ENCODE measurements around the gene ACTL6B. TPM values are rescaled to one million over a fixed set of nuclear protein-coding genes. Genes with fewer than 3 reads are reported as not detected.

The ACTL6B gene
- total and polyA plus RNA-seq, 9 of the 15 experiments (the other 6 are each of a cell fraction or from before 2014, with no cell fraction given) = not detected

DNA sequence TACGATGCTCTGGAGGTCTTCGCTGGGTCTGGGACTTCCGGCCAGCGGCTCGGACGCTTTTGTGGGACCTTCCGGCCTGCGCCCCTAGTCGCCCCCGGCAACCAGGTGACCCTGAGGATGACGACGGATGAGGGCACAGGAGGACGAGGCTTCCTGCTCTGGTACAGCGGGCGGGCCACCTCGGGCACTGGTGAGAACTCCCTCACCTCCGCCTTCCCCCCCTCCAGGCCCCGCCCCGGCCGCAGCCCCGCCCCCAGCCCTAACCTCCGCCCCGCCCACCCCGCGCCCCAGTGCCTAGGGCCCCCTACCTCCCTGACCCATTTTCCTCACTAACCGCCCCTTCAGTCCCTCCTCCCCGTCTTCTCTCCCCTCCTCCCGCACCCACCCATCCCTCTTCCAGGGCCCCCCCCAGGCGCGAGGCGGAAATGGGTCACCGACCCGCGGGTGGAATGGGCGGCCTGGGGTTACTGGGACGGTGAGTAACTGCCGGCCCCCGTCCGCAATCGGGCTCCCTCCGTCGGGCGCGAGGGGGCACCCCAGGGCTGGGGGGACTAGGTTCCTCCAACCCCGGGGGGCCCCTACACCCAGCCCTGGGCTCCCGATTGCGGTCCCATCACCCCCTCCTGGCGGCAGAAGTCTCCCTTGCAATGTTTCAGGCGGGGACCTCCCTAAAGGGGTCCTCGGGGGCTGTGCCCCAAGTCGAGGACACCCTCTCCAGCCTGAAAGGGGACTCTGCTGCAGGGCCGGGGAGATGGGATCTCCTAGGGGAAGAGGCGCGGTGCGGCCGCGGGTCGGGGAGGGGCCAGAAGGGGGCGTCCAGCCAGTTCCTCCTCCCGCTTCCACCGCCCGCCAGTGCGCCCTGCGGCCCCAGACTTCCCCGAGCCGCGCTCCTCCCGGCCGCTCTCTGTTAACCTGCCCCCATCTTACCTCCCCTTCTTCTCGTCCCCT, 51.9 kb downstream of the ACTL6B start (continued):
- TF ChIP-seq, protein P1, sequence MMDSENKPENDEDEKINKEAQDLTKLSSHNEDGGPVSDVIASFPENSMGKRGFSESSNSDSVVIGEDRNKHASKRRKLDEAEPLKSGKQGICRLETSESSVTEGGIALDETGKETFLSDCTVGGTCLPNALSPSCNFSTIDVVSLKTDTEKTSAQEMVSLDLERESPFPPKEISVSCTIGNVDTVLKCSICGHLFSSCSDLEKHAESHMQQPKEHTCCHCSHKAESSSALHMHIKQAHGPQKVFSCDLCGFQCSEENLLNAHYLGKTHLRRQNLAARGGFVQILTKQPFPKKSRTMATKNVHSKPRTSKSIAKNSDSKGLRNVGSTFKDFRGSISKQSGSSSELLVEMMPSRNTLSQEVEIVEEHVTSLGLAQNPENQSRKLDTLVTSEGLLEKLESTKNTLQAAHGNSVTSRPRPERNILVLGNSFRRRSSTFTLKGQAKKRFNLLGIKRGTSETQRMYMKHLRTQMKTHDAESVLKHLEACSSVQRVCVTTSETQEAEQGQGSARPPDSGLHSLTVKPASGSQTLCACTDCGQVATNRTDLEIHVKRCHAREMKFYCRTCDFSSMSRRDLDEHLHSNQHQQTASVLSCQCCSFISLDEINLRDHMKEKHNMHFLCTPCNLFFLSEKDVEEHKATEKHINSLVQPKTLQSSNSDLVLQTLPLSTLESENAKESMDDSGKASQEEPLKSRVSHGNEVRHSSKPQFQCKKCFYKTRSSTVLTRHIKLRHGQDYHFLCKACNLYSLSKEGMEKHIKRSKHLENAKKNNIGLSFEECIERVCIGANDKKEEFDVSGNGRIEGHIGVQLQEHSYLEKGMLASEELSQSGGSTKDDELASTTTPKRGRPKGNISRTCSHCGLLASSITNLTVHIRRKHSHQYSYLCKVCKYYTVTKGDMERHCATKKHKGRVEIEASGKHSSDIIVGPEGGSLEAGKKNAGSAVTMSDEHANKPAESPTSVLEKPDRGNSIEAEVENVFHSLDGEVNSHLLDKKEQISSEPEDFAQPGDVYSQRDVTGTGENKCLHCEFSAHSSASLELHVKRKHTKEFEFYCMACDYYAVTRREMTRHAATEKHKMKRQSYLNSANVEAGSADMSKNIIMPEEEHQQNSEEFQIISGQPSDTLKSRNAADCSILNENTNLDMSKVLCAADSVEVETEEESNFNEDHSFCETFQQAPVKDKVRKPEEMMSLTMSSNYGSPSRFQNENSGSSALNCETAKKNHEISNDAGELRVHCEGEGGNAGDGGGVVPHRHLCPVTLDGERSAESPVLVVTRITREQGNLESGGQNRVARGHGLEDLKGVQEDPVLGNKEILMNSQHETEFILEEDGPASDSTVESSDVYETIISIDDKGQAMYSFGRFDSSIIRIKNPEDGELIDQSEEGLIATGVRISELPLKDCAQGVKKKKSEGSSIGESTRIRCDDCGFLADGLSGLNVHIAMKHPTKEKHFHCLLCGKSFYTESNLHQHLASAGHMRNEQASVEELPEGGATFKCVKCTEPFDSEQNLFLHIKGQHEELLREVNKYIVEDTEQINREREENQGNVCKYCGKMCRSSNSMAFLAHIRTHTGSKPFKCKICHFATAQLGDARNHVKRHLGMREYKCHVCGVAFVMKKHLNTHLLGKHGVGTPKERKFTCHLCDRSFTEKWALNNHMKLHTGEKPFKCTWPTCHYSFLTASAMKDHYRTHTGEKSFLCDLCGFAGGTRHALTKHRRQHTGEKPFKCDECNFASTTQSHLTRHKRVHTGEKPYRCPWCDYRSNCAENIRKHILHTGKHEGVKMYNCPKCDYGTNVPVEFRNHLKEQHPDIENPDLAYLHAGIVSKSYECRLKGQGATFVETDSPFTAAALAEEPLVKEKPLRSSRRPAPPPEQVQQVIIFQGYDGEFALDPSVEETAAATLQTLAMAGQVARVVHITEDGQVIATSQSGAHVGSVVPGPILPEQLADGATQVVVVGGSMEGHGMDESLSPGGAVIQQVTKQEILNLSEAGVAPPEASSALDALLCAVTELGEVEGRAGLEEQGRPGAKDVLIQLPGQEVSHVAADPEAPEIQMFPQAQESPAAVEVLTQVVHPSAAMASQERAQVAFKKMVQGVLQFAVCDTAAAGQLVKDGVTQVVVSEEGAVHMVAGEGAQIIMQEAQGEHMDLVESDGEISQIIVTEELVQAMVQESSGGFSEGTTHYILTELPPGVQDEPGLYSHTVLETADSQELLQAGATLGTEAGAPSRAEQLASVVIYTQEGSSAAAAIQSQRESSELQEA (IDR thresholded peaks at IDR 0.05; ENCODE audit: low read depth) = 0 out of 2 replicates have a peak, but pooled peaks have one; percentile 19
- TF ChIP-seq GTF2F1 (IDR thresholded peaks at IDR 0.05; ENCODE audit: low read depth, low read length) (no peak), GABPB1 (CRISPR knock-in tag; IDR thresholded peaks at IDR 0.05) (peak; percentile 60), NRF1 (conservative IDR thresholded peaks at IDR 0.05 in 1 of 2, IDR thresholded peaks at IDR 0.05 in 1 of 2) (no peak), SIN3B (IDR thresholded peaks at IDR 0.05; ENCODE audit: low read depth) (peak; percentile 65; the same call in 1 of the 2 replicates), FOXA3 (CRISPR knock-in tag; conservative IDR thresholded peaks at IDR 0.05 in 1 of 2, IDR thresholded peaks at IDR 0.05 in 1 of 2) (peak in 1 of 2 experiments; percentile 76; a peak in 1 of 4 replicates), PTRF (tag; IDR thresholded peaks at IDR 0.05) (no peak), FOXP1 (CRISPR knock-in tag; IDR thresholded peaks at IDR 0.05) (peak; percentile 58; the same call in 1 of the 2 replicates), ZBTB8A (IDR thresholded peaks at IDR 0.05; ENCODE audit: partially characterized antibody) (no peak), PCBP1 (IDR thresholded peaks at IDR 0.05; ENCODE audit: low read depth, low read length, poor library complexity, severe bottlenecking) (peak; percentile 46), POLR2AphosphoS2 (IDR thresholded peaks at IDR 0.05; ENCODE audit: low read length) (no peak), YBX1 (IDR thresholded peaks at IDR 0.05) (no peak), RFX7 (CRISPR knock-in tag; IDR thresholded peaks at IDR 0.05) (no peak)
- TF ChIP-seq, protein P2, sequence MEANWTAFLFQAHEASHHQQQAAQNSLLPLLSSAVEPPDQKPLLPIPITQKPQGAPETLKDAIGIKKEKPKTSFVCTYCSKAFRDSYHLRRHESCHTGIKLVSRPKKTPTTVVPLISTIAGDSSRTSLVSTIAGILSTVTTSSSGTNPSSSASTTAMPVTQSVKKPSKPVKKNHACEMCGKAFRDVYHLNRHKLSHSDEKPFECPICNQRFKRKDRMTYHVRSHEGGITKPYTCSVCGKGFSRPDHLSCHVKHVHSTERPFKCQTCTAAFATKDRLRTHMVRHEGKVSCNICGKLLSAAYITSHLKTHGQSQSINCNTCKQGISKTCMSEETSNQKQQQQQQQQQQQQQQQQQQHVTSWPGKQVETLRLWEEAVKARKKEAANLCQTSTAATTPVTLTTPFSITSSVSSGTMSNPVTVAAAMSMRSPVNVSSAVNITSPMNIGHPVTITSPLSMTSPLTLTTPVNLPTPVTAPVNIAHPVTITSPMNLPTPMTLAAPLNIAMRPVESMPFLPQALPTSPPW (CRISPR knock-in tag; IDR thresholded peaks at IDR 0.05) = peak; percentile 95

All from K562 (cell line).